ENCODE measurements around the gene MYL12B.
"Not testable (repeated sequence)": the region's sequence is repeated elsewhere in the genome, so short reads cannot be mapped to it uniquely, and the experiment has no call there.

Gene MYL12B

DNA sequence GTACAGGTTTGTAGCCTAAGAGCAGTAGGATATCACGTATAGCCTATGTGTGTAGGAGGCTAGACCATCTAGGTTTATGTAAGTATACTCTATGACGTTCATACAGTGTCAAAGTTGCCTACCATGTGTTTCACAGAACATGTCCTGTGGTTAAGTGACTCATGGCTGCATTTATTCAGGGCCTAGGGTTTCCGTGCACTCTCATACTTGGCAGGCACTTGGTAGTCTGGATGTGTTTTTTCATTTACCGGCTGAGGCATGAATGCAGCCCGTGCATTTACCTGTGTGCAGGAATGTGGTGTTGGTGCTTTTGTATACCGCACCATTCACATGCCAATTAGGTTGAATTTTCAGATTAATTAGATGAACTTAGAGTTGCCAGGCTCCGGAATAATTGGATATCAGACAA lies 43.4 kb downstream of the MYL12B start:
- no peak for DNase-seq

DNA sequence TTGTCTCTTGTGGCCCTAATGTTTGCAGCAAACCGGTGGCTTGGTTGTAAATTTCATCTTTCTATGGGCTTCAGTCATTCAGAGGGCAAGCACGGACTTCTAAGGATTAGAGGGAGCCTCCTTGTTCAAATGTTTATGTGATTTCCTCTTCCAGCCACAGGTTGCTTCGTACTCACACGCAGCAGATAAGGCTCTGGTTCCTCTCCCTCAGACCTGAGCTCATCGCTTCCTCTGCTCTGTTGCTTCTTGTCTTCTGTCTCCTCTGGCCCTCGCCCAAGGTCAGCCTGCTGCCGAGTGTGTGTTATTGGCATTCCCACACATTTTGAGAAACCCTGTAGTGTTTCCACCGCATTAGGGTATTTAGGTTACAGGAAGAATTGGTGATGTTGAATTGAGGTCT lies 44.0 kb downstream of the MYL12B start:
- no peak for DNase-seq

DNA sequence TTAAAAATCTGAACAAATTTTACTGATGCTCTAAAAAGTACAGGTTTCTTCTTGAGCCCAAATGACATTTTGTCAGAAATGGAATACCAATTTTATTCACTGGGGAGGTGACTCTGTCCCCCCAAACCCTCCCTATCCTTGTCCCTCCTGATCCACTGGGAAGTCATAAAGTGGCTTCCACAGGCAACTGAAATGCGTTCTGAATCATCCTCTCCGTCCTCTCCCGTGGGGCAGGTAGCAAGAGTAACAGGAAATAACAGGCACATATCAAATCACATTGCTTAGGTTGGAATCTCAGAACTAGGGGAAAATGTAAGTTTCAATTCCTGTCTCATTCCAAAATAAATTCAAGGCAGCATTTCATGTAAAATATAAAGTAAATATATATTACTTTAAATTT lies 44.5 kb downstream of the MYL12B start:
- no peak for DNase-seq

DNA sequence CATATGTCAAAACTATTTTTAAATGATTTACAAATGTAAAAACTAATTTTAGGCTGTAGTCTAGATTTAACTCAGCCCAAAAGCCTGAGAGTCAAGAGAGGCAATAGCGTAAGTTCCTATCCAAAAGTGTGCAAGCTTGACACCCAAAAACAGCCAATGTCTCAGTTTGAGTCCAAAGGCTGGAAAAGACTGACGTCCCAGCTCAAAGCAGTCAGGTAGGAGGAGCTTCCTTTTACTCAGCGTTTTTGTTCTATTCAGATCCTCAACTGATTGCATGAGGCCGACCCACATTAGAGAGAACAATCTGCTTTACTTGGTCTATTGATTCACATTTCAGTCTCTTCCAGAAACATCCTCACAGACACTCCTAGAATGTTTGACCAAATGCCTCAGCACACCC lies 51.8 kb downstream of the MYL12B start:
- no peak for DNase-seq

DNA sequence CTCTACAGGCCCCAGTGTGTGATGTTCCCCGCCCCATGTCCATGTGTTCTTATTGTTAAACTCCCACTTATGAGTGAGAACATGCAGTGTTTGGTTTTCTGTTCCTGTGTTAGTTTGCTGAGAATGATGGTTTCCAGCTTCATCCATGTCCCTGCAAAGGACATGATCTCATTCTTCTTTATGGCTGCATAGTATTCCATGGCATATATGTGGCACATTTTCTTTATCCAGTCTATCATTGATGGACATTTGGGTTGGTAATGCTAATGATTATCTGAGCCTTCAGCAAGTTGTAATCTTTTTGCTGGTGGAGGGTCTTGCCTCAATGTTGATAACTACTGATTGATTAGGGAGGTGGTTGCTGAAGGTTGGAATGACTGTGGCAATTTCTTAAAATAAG lies 53.4 kb downstream of the MYL12B start:
- DNase-seq, result not testable (repeated sequence)

DNA sequence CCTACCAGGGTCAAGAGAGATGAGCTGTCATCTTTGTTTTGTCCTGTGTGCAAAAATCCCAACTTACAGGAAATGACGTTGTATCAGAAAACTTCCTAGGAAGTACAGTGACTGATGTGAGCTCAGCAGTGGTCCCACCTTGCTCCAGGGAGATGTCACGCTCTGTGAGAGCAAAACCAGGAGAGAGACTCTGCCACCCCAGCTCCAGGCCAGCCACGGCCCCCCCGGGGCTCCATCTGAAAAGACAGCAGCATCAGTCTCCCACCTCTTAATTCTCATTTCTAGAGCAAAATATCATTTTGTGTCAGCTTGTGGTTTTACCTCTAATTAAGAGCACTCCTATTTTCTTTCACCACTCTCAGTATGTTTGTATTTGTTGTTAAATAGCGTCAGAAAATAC lies 57.5 kb downstream of the MYL12B start:
- no peak for DNase-seq

DNA sequence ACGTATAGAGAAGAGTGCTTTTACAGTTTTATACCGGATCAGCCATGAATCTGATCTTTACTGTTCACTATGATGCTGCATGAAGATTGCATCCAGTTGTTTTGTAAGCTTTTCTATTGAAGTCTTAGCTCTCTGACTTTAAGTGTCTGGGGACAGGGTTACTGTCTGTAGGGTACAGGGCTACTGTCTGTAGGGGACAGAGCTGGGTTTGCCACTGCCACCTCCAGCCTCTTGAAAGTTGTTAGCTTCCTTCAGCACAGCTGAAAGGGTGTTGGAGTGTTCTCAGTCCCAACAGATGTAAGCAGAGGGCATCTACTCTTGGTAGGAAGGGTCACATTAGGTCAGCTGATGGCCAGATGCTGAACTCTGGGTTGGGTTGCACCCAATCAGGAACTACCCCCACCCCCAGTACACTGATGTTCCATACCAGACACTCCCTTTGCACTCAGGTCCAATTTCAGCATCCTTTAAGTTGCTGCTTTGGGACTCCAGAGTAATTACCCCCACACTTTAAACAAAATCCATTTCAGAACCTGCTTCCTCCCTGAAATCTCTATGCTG lies 58.0 kb downstream of the MYL12B start:
- DNase-seq, result no peak

DNA sequence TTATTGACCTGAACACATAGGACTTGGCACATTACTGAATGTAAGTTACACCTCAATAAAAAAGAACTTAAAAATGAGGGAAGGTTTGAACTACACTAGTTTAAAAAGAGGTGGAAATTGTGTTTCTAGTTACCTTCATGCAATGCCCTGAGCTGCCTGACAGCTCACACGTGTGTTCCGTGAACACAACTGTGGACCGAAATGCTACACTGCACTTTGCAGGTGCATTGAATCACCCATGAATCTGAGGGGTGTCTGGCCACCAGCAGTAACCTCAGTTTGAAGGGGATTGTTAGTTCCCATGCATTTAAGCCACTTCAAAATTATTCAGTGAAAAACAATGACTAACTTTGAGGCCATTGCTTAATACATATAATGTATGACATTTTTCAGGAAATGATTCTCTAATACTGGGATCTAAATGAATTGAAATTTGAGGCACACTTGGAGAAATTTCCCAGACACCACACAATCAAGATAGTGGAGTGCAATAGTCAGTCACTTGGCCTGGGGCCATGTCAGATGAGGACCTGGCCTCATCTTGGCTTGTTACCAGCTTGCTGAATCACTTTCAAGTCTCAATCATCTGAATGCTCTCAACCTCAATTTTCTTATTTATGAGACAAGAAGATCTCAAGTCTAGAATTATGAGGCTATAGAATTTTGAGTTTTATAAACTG lies 59.3 kb downstream of the MYL12B start:
- no peak for DNase-seq

DNA sequence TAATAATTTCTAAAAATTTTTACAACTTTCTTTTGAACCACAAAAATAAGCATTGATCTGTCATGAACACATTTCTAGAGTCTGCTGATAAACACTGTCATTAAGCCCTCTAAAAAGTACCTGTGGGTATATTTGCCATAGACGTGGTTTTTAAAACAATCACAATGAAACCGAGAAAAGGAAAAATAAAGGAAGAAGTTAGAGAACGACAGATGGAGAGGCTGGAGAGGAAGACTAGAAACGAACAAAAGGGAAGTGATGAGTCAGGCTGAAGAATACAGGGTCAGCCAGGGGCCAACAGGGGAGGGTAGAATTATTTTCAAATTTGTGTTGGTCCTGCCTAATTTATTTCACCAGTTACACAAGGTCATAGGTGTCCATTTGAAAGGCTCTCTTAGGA lies 62.0 kb downstream of the MYL12B start:
- no peak for DNase-seq
